GM18873 (cell line): ENCODE measurements around the gene SMIM45.

Source experiments
- ATAC-seq: cut with Tn5 transposase; IDR thresholded peaks from one replicate; pipeline ENCODE4 v1.9.1; 2021; ENCODE audit warnings: mild to moderate bottlenecking, moderate library complexity, moderate number of reproducible peaks; ENCODE audit not compliant: unreplicated experiment, low FRiP score

The SMIM45 gene

GRCh38 chr22:41995211-41995610, 43.3 kb downstream of the SMIM45 start:
- no peak for ATAC-seq

- no peak for ATAC-seq
Observed at GRCh38 chr22:41996826-41997225, 44.9 kb downstream of the SMIM45 start.

GRCh38 chr22:41998361-41999261, 46.7 kb downstream of the SMIM45 start, which contains the start of gene WBP2NL:
TSS of gene WBP2NL (plus strand) at chr22:41998788. CDS start at chr22:41998819, 31 bp downstream.
- ATAC-seq, result no peak

GRCh38 chr22:42000466-42000865, 48.5 kb downstream of the SMIM45 start:
- no peak for ATAC-seq

- ATAC-seq, result no peak
Observed at GRCh38 chr22:42001121-42001520, 49.2 kb downstream of the SMIM45 start.

- no peak for ATAC-seq
Observed at GRCh38 chr22:42001706-42002105, 49.8 kb downstream of the SMIM45 start.

GRCh38 chr22:42007922-42008321, 56.0 kb downstream of the SMIM45 start:
- ATAC-seq, result no peak
